Prostate gland (tissue), 2 donors: ENCODE measurements around the gene OR10A2. TPM values are rescaled to one million over a fixed set of nuclear protein-coding genes. Genes with fewer than 3 reads are reported as not detected.

Experiments
- DNase-seq: peaks from one replicate; pipeline ENCODE4 v3.0.0-alpha.2; 2019; ENCODE audit warnings: low spot score
- H3K27ac ChIP-seq, 2 donors: fragments of 200-600 bp; sonication (generic); 2 replicates each; pipeline ENCODE4 v1.5.1; 2017 to 2019
- H3K27me3 ChIP-seq: fragments of 200-600 bp; sonication (generic); replicated peaks from 2 replicates; pipeline ENCODE4 v1.5.1; 2019; ENCODE audit not compliant: insufficient read depth
- H3K36me3 ChIP-seq, 2 donors: fragments of 200-600 bp; sonication (generic); 1 replicate in 1 of 2; 2 replicates in 1 of 2; pipeline versions ENCODE4 v1.5.1 to v1.8.1; 2017 to 2019
- H3K4me1 ChIP-seq: fragments of 200-600 bp; sonication (generic); replicated peaks from 2 replicates; pipeline ENCODE4 v1.5.1; 2019
- H3K4me3 ChIP-seq, 2 donors: fragments of 200-600 bp; sonication (generic); 2 replicates each; pipeline ENCODE4 v1.5.1; 2017 to 2019
- H3K9me3 ChIP-seq: fragments of 200-600 bp; sonication (generic); 2 replicates; pipeline ENCODE4 v1.5.1; 2017
- POLR2A ChIP-seq: fragments of 450-650 bp; IDR thresholded peaks from one replicate; pipeline ENCODE4 v1.6.1; 2016; ENCODE audit warnings: antibody characterized with exemption, mild to moderate bottlenecking
- WGBS: methylation state at CpG from one replicate; pipeline ENCODE4 v1.1.5; 2018; 5-methylcytosine and 5-hydroxymethylcytosine counted together
- intact Hi-C: fragments of 100-400 bp; cut with DNase I; formaldehyde crosslinking; loops from one replicate; pipeline ENCODE4 v1.14.2; 2022
- total RNA-seq, 2 donors: library from RNA; depleted of rRNA; stranded (reverse); fragments of >200 nt; gene quantifications; one replicate each; pipeline ENCODE4 v1.1.0, GENCODE V29; 2016
- TF ChIP-seq, protein P1 (sequence below), 4 experiments: fragments of 200-600 bp in 2 of 4; fragments of 450-650 bp in 2 of 4; sonication (generic) in 2 of 4; IDR thresholded peaks; 1 replicate in 3 of 4; 2 replicates in 1 of 4; pipeline ENCODE4 v1.5.1; 2016 to 2019; ENCODE audit warnings: antibody characterized with exemption in 4 of 4, mild to moderate bottlenecking in 2 of 4, moderate library complexity in 2 of 4

OR10A2 gene
- total RNA-seq, 2 donors from 2014 or later, result not detected

DNA sequence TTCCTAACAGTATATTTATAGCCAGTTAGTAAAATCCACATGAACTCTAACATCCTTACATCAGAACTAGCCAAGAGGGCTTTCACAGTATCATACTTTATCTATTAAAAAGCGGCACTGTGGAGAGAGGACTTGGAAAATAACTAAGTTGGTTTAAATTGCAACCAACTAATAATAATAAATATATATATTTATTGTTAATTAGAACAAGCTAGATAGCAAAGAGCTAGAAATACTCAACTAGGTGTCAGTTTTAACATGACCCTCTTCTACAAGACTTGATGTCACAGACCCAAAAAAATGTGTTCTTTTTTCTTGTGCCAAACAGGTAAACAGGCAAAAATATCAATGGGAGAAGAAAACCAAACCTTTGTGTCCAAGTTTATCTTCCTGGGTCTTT, 57.8 kb downstream of the OR10A2 start, which contains the start of gene OR2D3:
Gene OR2D3, plus strand, starts transcription at position 301 of the 400 bp plus-strand sequence. Its CDS starts 0 bp downstream, at position 301.
- H3K4me3 ChIP-seq, result no peak within 1 kb of the TSS
- H3K9me3 ChIP-seq, result no peaks in the 10 kb centered on the region
- intact Hi-C loops, result no loop called here
- 87% methylated on average over 1 of the region's 1 CpG for WGBS
- H3K27me3 ChIP-seq, result no peaks in the 10 kb centered on the region
- no peaks in the 10 kb centered on the region for H3K4me1 ChIP-seq
- H3K27ac ChIP-seq, result no peak within 1 kb of the TSS
- TF ChIP-seq, protein P1, sequence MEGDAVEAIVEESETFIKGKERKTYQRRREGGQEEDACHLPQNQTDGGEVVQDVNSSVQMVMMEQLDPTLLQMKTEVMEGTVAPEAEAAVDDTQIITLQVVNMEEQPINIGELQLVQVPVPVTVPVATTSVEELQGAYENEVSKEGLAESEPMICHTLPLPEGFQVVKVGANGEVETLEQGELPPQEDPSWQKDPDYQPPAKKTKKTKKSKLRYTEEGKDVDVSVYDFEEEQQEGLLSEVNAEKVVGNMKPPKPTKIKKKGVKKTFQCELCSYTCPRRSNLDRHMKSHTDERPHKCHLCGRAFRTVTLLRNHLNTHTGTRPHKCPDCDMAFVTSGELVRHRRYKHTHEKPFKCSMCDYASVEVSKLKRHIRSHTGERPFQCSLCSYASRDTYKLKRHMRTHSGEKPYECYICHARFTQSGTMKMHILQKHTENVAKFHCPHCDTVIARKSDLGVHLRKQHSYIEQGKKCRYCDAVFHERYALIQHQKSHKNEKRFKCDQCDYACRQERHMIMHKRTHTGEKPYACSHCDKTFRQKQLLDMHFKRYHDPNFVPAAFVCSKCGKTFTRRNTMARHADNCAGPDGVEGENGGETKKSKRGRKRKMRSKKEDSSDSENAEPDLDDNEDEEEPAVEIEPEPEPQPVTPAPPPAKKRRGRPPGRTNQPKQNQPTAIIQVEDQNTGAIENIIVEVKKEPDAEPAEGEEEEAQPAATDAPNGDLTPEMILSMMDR (IDR thresholded peaks at IDR 0.05), result no peak
- no peak for TF ChIP-seq POLR2A
- H3K36me3 ChIP-seq, result no peaks in the 10 kb centered on the region
- no peak for DNase-seq

Other genes starting within 250 kb of the OR10A2 start
- gene TPP1, start 243.6 kb upstream of the OR10A2 start, total RNA-seq, result 100 to 1,000 TPM in 1 of 2 donors, 10 to 100 TPM in 1; 94.6 to 147 TPM
- gene DCHS1, start 207.2 kb upstream of the OR10A2 start, total RNA-seq, result 10 to 100 TPM; 11.2 to 17.4 TPM
- 10 to 100 TPM; 18.3 to 44.6 TPM for gene MRPL17, start 179.7 kb upstream of the OR10A2 start, total RNA-seq
- under 1 TPM; 0.55 to 0.91 TPM for gene OR2AG2, start 91.1 kb upstream of the OR10A2 start, total RNA-seq
- gene OR2AG1, start 80.0 kb upstream of the OR10A2 start, total RNA-seq, result not detected
- gene OR6A2, start 63.4 kb upstream of the OR10A2 start, total RNA-seq, result under 1 TPM in 1 of 2 donors, not detected in 1; 0.57 TPM
- gene OR10A5, start 17.4 kb upstream of the OR10A2 start, total RNA-seq, result not detected
- not detected for gene OR10A4, start 13.6 kb downstream of the OR10A2 start, total RNA-seq
- gene OR2D2, start 29.4 kb downstream of the OR10A2 start, total RNA-seq, result 1 to 10 TPM in 1 of 2 donors, not detected in 1; 1.2 TPM
- not detected for gene OR2D3, start 57.9 kb downstream of the OR10A2 start, total RNA-seq
- gene ZNF215, start 63.4 kb downstream of the OR10A2 start, total RNA-seq, result 1 to 10 TPM; 2.5 to 2.6 TPM
- gene ZNF214, start 157.3 kb downstream of the OR10A2 start, total RNA-seq, result 1 to 10 TPM; 3.1 to 3.6 TPM
- gene NLRP14, start 157.4 kb downstream of the OR10A2 start, total RNA-seq, result 1 to 10 TPM in 1 of 2 donors, under 1 TPM in 1; 0.27 to 1.1 TPM
- gene RBMXL2, start 225.9 kb downstream of the OR10A2 start, total RNA-seq, result 10 to 100 TPM in 1 of 2 donors, not detected in 1; 12.0 TPM